ENCODE data around the gene UNKL. TPM values are rescaled to one million over a fixed set of nuclear protein-coding genes. Genes with fewer than 3 reads are reported as not detected.
A peak's percentile ranks its signal among the peaks of the same experiment; 100 is the strongest.

The UNKL gene
- total and polyA plus RNA-seq, 2 of the 8 experiments (the other 6 are each of a cell fraction or from before 2014, with no cell fraction given) = 25.1 to 31.8 TPM

DNA sequence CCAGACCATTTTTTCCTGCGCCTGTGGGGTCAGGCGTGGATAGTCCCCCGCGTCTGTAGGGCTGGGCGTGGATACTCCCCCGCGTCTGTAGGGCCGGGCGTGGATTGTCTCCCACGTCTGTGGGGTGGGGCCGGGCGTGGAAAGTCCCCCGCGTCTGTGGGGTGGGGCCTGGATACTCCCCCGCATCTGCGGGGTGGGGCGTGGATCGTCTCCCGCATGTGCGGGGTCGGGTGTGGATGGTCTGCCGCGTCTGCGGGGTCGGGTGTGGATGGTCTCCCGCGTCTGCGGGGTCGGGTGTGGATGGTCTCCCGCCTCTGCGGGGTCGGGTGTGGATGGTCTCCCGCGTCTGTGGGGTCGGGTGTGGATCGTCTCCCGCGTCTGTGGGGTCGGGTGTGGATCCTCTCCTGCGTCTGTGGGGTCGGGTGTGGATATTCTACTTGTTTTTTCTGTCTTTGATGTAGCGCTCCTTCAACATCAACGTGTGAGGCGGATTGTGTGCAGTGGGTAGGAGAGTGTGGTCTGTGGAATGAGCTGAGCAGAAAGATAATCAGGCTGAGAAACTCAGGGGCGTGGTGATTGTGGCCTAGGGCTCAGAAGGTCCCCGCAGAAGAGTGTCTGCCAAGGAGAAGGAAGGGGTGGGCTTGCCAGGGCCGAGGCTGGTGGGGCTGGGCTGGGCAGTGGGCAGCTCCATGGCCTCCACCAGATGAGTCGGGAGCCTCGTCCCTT is 59.5 kb downstream of the UNKL start:
- Histone ChIP-seq H3K9ac (replicated peaks in 1 of 4; ENCODE audit: extremely low read depth in 1 of 4, low read depth in 3 of 4, low read length in 3 of 4) (no peak overlapping the region), H3K23ac (ENCODE audit: insufficient read length) (no peak overlapping the region), H3K56ac (replicated peaks; ENCODE audit: insufficient read length, low read depth, low read length) (no peak overlapping the region), H3K4me1 (replicated peaks in 1 of 4; ENCODE audit: control insufficient read depth in 3 of 4, insufficient read depth in 4 of 4, low read length in 3 of 4) (peaks cover 0 to 7% (median 4%) of the 10 kb centered on the region in 4 experiments; a peak in 3 of 7 replicates), H4K20me1 (replicated peaks in 1 of 2; ENCODE audit: control insufficient read depth in 1 of 2, insufficient read depth in 2 of 2, low read length in 2 of 2) (peaks cover under 1 to 23% of the 10 kb centered on the region in 2 experiments), H3K79me1 (ENCODE audit: low read depth, low read length) (peaks cover 25% of the 10 kb centered on the region), H3K4me3 (ENCODE audit: extremely low read depth in 1 of 4, insufficient read depth in 2 of 4, low read depth in 3 of 4, low read length in 4 of 4) (no peak overlapping the region), H2AFZ (ENCODE audit: low read length) (no peak overlapping the region), H3K18ac (ENCODE audit: extremely low read depth, low read length) (no peak overlapping the region), H2AK5ac (ENCODE audit: low read depth, low read length) (no peak overlapping the region), H3K9me3 (ENCODE audit: insufficient read depth in 2 of 2, low read depth in 1 of 2, low read length in 1 of 2) (no peaks in the 10 kb centered on the region), H2BK5ac (ENCODE audit: low read depth, low read length) (no peak overlapping the region), H3K36me3 (ENCODE audit: control insufficient read depth in 2 of 4, insufficient read depth in 4 of 4, low read length in 3 of 4) (peaks cover 0 to 4% (median 0%) of the 10 kb centered on the region in 4 experiments; a peak in 1 of 8 replicates), H3K27me3 (replicated peaks in 1 of 4; ENCODE audit: control insufficient read depth in 3 of 4, extremely low read depth in 1 of 4, insufficient read depth in 3 of 4, low read length in 3 of 4) (no peaks in the 10 kb centered on the region; a peak in 1 of 7 replicates), H2BK120ac (replicated peaks; ENCODE audit: low read depth, low read length) (no peak overlapping the region), H4K5ac (ENCODE audit: insufficient read length, low read depth, low read length) (no peak overlapping the region), H4K8ac (ENCODE audit: extremely low read depth, insufficient read depth, low read length) (0 out of 2 replicates have a peak overlapping the region, but pooled peaks have one; percentile 79), H3K4me2 (ENCODE audit: insufficient read depth in 1 of 2, low read depth in 2 of 2, low read length in 2 of 2) (no peak overlapping the region), H2BK20ac (ENCODE audit: low read length) (no peak overlapping the region), H4K91ac (replicated peaks; ENCODE audit: insufficient read length, low read length) (no peak overlapping the region), H3K27ac (ENCODE audit: low read depth, low read length) (no peak overlapping the region), H3K79me2 (ENCODE audit: control insufficient read depth in 1 of 2, insufficient read depth in 2 of 2, low read length in 2 of 2) (peaks cover 0 to 54% of the 10 kb centered on the region in 2 experiments; a peak in 2 of 4 replicates), H3K23me2 (ENCODE audit: low read depth, low read length) (peaks cover 14% of the 10 kb centered on the region), H2BK15ac (ENCODE audit: low read length) (no peak overlapping the region), H3K4ac (replicated peaks; ENCODE audit: insufficient read length, low read depth, low read length) (no peak overlapping the region), H2BK12ac (ENCODE audit: low read depth, low read length) (no peak overlapping the region), H3K14ac (ENCODE audit: insufficient read length) (no peak overlapping the region)
- CTCF ChIA-PET (ENCODE audit: partially characterized antibody) = interaction anchor here (0.8 to 3.5 kb wide), 5 partner anchors 9 to 25 kb away, joined by 3 to 32 read pairs (median 4); no protein-coding TSS in a partner anchor
- FAIRE-seq (no peak), DNase-seq (ENCODE audit: low read depth in 1 of 2, low spot score in 2 of 2) (no peak)
- WGBS, 2 experiments (ENCODE audit: extremely low coverage in 1 of 2, insufficient coverage in 1 of 2, insufficient read length in 1 of 2, insufficient replicate concordance in 2 of 2, low coverage in 1 of 2, low lambda C conversion rate in 2 of 2, missing lambda C conversion rate in 1 of 2) = 91% methylated on average over 25 of the region's 49 CpGs; no CpG with 5 or more reads in 1 of the 2 experiments
- POLR2A ChIA-PET (ENCODE audit: partially characterized antibody) = no interaction called here
- TF ChIP-seq TCF12 (IDR thresholded peaks at IDR 0.05; ENCODE audit: low read depth, low read length) = no peak
- no peak for TF ChIP-seq SIN3A (conservative IDR thresholded peaks at IDR 0.05 in 1 of 2, IDR thresholded peaks at IDR 0.05 in 1 of 2; ENCODE audit: low read depth in 1 of 2, low read length in 2 of 2)
- TF ChIP-seq SRF (IDR thresholded peaks at IDR 0.05; ENCODE audit: low read depth, low read length) = no peak
- TF ChIP-seq MAFK (IDR thresholded peaks at IDR 0.05; ENCODE audit: low read depth, low read length) = no peak
- no peak for TF ChIP-seq BCL11A (IDR thresholded peaks at IDR 0.05; ENCODE audit: low read depth in 2 of 2, low read length in 2 of 2)
- no peak for TF ChIP-seq NANOG (IDR thresholded peaks at IDR 0.05; ENCODE audit: insufficient read depth, low read depth, low read length, poor library complexity, severe bottlenecking)
